ENCODE data around the gene CAMK2D.

Gene CAMK2D

GRCh38 chr4:113674733-113675132 is 86.8 kb downstream of the CAMK2D start:
- no peak overlapping the region for H3K4me3 ChIP-seq (ENCODE audit: low read length)
- DNase-seq (ENCODE audit: low read depth): no peak
- TF ChIP-seq, protein P1, sequence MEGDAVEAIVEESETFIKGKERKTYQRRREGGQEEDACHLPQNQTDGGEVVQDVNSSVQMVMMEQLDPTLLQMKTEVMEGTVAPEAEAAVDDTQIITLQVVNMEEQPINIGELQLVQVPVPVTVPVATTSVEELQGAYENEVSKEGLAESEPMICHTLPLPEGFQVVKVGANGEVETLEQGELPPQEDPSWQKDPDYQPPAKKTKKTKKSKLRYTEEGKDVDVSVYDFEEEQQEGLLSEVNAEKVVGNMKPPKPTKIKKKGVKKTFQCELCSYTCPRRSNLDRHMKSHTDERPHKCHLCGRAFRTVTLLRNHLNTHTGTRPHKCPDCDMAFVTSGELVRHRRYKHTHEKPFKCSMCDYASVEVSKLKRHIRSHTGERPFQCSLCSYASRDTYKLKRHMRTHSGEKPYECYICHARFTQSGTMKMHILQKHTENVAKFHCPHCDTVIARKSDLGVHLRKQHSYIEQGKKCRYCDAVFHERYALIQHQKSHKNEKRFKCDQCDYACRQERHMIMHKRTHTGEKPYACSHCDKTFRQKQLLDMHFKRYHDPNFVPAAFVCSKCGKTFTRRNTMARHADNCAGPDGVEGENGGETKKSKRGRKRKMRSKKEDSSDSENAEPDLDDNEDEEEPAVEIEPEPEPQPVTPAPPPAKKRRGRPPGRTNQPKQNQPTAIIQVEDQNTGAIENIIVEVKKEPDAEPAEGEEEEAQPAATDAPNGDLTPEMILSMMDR (conservative IDR thresholded peaks at IDR 0.05; ENCODE audit: low read length): no peak

GRCh38 chr4:113674251-113674650 is 87.3 kb downstream of the CAMK2D start:
- peak; percentile 43 for DNase-seq (ENCODE audit: low read depth)
- TF ChIP-seq, protein P1 (conservative IDR thresholded peaks at IDR 0.05; ENCODE audit: low read length): no peak

DNA sequence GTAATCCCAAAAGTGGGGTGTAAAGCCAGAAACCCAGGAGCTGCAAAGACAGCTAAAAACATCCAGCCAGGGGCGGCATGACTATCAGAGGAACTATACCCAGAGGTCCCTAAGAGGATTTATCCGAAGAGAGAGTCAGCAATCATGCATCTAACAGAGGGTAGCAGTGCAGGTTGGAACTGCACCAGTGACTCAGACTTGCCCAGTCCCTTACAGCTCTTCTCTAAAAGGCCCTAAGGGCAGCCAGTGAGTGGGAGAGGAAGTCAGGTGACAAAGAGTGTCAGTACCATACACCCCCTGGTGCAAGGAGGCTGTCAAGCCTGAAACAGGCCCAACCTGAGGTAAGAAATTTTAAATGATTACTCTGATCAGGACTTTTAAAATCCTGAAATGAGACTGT is 88.1 kb downstream of the CAMK2D start:
- no peak for DNase-seq (ENCODE audit: low read depth)
- no peak overlapping the region for H3K4me3 ChIP-seq (ENCODE audit: low read length)
- TF ChIP-seq, protein P1 (conservative IDR thresholded peaks at IDR 0.05; ENCODE audit: low read length): no peak

More at GRCh38 chr4:113674251-113674650, 87.3 kb downstream of the CAMK2D start:
- no peak overlapping the region for H3K4me3 ChIP-seq (ENCODE audit: low read length)

DNA sequence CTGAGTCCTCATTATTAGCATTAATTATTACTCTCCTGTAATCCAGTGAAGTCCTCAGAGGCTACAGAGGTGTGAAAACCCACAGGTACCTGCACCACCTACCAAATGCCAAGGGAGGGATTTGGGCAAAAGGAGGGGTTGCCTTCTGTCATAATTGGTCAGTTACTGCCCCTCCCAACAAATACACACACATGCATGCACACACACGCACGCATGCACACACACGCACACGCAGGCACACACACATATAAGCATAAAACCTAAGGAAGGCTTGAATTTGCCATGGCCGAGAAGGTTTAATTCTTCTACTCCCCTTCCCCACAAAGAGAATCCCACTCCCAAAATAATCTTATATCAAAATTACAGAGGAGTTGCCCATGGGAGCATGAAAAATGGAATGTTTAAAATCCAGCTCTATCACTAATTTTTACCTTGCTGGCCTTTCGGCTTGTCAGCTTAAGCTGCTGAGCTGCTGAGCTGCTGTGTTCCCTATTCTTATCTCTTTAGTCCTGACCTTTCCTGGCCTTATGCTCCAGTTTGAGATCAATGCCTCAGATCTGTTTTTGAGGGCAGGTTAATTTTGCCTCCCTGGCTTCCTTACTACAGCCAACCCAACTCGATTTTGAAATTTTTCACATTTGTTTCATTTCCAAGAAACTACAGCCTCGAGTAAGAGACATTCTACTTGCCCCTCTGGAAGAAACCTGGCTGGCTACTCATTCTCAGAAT is 95.0 kb downstream of the CAMK2D start:
- H3K4me3 ChIP-seq (ENCODE audit: low read length): no peak overlapping the region
- TF ChIP-seq, protein P1 (conservative IDR thresholded peaks at IDR 0.05; ENCODE audit: low read length): no peak

DNA sequence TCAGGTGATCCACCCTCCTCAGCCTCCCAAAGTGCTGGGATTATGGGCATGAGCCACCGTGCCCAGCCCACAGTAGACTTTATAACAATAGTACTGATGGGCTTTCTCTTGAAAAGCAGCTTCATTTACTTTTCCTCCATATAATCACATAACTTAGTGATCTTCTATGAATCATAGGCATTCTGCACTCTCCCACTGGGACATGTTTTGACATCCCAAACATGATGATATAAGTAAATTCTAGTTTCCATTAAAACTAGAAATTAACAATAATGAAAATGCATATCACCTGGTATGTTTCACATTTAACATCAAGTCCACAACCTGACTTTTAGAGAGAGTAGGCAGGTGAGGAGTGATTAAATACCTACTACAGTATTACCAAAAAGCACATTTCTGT is 96.5 kb downstream of the CAMK2D start:
- no peak for DNase-seq (ENCODE audit: low read depth)
- no peak overlapping the region for H3K4me3 ChIP-seq (ENCODE audit: low read length)
- TF ChIP-seq, protein P1 (conservative IDR thresholded peaks at IDR 0.05; ENCODE audit: low read length): no peak

More for the DNA sequence above, 95.0 kb downstream of the CAMK2D start:
- no peak for DNase-seq (ENCODE audit: low read depth)

DNA sequence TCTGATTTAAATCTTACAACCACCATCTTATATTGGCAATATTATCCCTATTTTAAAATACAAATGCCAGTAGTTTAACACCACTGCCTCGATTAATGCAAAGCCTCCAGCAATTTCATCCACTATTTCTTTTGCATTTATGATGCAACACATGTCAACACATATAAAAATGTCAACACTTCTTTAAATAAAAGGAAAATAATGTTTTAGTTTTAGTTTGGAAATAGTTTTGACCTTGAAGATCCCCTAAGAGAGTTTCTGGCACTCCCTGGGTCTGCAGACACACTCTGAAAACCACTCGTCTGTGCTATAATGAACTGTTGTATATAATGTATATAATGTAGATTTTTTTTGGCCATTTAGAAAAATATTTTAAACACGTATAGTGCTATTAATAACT is 99.0 kb downstream of the CAMK2D start:
- TF ChIP-seq, protein P1 (conservative IDR thresholded peaks at IDR 0.05; ENCODE audit: low read length): no peak
- no peak overlapping the region for H3K4me3 ChIP-seq (ENCODE audit: low read length)
- no peak for DNase-seq (ENCODE audit: low read depth)

- no peak for DNase-seq (ENCODE audit: low read depth)
- no peak overlapping the region for H3K4me3 ChIP-seq (ENCODE audit: low read length)
- TF ChIP-seq, protein P1 (conservative IDR thresholded peaks at IDR 0.05; ENCODE audit: low read length): no peak
These were observed 102.4 kb downstream of the CAMK2D start for GRCh38 chr4:113659127-113659526.
